Measurements from ENCODE around the gene HBG1. TPM values are rescaled to one million over a fixed set of nuclear protein-coding genes. Genes with fewer than 3 reads are reported as not detected.

The HBG1 gene
- total and polyA plus RNA-seq, 2 of the 8 experiments (the other 6 are each of a cell fraction or from before 2014, with no cell fraction given): 0.26 TPM; not detected in 1

DNA sequence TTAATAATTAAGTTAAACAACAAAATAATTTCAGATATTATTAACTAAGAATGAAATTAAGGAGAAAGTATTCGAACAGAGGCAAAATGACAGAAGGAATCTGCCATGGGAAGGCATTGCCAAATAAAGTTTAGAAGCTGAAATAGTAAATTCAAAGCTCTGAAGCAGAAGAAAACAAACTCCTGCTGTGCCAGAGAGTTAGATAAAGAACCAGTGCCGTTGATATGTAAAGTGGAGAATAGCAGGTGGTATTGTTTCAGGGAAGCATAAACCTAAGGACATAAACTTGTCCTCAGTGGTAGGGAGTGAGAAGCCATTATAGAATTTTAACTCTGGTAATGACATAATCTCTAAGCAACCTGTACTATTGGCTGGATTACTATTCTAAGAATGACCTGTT, 7.6 kb upstream of the HBG1 start:
- no peak overlapping the region for H2BK120ac ChIP-seq (replicated peaks; ENCODE audit: low read depth, low read length)
- H3K4me1 ChIP-seq (replicated peaks in 1 of 4; ENCODE audit: control insufficient read depth in 3 of 4, insufficient read depth in 4 of 4, low read length in 3 of 4): peaks cover 3 to 11% (median 5%) of the 10 kb centered on the region in 4 experiments; a peak in 6 of 7 replicates
- H3K56ac ChIP-seq (replicated peaks; ENCODE audit: insufficient read length, low read depth, low read length): no peak overlapping the region
- H3K9me3 ChIP-seq (ENCODE audit: insufficient read depth in 2 of 2, low read depth in 1 of 2, low read length in 1 of 2): no peaks in the 10 kb centered on the region
- no peak overlapping the region for H2AK5ac ChIP-seq (ENCODE audit: low read depth, low read length)
- H4K20me1 ChIP-seq (replicated peaks in 1 of 2; ENCODE audit: control insufficient read depth in 1 of 2, insufficient read depth in 2 of 2, low read length in 2 of 2): no peaks in the 10 kb centered on the region
- H2BK15ac ChIP-seq (ENCODE audit: low read length): no peak overlapping the region
- H3K4ac ChIP-seq (replicated peaks; ENCODE audit: insufficient read length, low read depth, low read length): no peak overlapping the region
- ChIA-PET CTCF (ENCODE audit: partially characterized antibody) (no interaction called here), POLR2A (ENCODE audit: partially characterized antibody) (interaction anchor here (1.0 kb wide), 1 partner anchor 12 kb away, joined by 3 read pairs; the partner anchor contains the start of gene HBE1)
- no peaks in the 10 kb centered on the region for H3K79me2 ChIP-seq (ENCODE audit: control insufficient read depth in 1 of 2, insufficient read depth in 2 of 2, low read length in 2 of 2)
- FAIRE-seq (peak; percentile 52), DNase-seq (ENCODE audit: low read depth in 1 of 2, low spot score in 2 of 2) (no peak)
- H2BK20ac ChIP-seq (ENCODE audit: low read length): no peak overlapping the region
- H3K9ac ChIP-seq (replicated peaks in 1 of 4; ENCODE audit: extremely low read depth in 1 of 4, low read depth in 3 of 4, low read length in 3 of 4): no peak overlapping the region
- H4K8ac ChIP-seq (ENCODE audit: extremely low read depth, insufficient read depth, low read length): no peak overlapping the region
- no peak overlapping the region for H3K4me3 ChIP-seq (ENCODE audit: extremely low read depth in 1 of 4, insufficient read depth in 2 of 4, low read depth in 3 of 4, low read length in 4 of 4)
- H4K91ac ChIP-seq (replicated peaks; ENCODE audit: insufficient read length, low read length): no peak overlapping the region
- peaks cover 0 to 1% (median 0%) of the 10 kb centered on the region in 4 experiments; a peak in 2 of 7 replicates for H3K27me3 ChIP-seq (replicated peaks in 1 of 4; ENCODE audit: control insufficient read depth in 3 of 4, extremely low read depth in 1 of 4, insufficient read depth in 3 of 4, low read length in 3 of 4)
- no peaks in the 10 kb centered on the region for H3K36me3 ChIP-seq (ENCODE audit: control insufficient read depth in 2 of 4, insufficient read depth in 4 of 4, low read length in 3 of 4)
- H2AFZ ChIP-seq (ENCODE audit: low read length): no peak overlapping the region
- H3K23ac ChIP-seq (ENCODE audit: insufficient read length): no peak overlapping the region
- WGBS, 2 experiments (ENCODE audit: extremely low coverage in 1 of 2, insufficient coverage in 1 of 2, insufficient read length in 1 of 2, insufficient replicate concordance in 2 of 2, low coverage in 1 of 2, low lambda C conversion rate in 2 of 2, missing lambda C conversion rate in 1 of 2): 22% methylated on average over 2 of the region's 2 CpGs; no CpG with 5 or more reads in 1 of the 2 experiments
- H3K27ac ChIP-seq (ENCODE audit: low read depth, low read length): no peak overlapping the region
- H4K5ac ChIP-seq (ENCODE audit: insufficient read length, low read depth, low read length): no peak overlapping the region
- H3K18ac ChIP-seq (ENCODE audit: extremely low read depth, low read length): no peak overlapping the region
- H3K23me2 ChIP-seq (ENCODE audit: low read depth, low read length): no peaks in the 10 kb centered on the region
- no peak overlapping the region for H2BK12ac ChIP-seq (ENCODE audit: low read depth, low read length)
- H2BK5ac ChIP-seq (ENCODE audit: low read depth, low read length): no peak overlapping the region
- H3K4me2 ChIP-seq (ENCODE audit: insufficient read depth in 1 of 2, low read depth in 2 of 2, low read length in 2 of 2): peak overlapping the region in 1 of 2 experiments; percentile 12; a peak in 1 of 4 replicates
- H3K79me1 ChIP-seq (ENCODE audit: low read depth, low read length): no peaks in the 10 kb centered on the region
- no peak overlapping the region for H3K14ac ChIP-seq (ENCODE audit: insufficient read length)
- peak; percentile 76; the same call in 1 of the 2 replicates for TF ChIP-seq POU5F1 (IDR thresholded peaks at IDR 0.05; ENCODE audit: low read depth, low read length)
- TF ChIP-seq, protein P1, sequence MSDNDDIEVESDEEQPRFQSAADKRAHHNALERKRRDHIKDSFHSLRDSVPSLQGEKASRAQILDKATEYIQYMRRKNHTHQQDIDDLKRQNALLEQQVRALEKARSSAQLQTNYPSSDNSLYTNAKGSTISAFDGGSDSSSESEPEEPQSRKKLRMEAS (IDR thresholded peaks at IDR 0.05): no peak

Measured in H1 (cell line).